Liver (tissue), 9 donors: ENCODE results near the gene TGM2. TPM values are rescaled to one million over a fixed set of nuclear protein-coding genes. Genes with fewer than 3 reads are reported as not detected.

Experiments used
- DNase-seq: peaks from one replicate; pipeline ENCODE4 v3.0.0-alpha.2; 2017; ENCODE audit warnings: low spot score
- H3K27ac ChIP-seq, 2 donors: one replicate each; pipeline ENCODE4 v1.7.0; 2013; ENCODE audit warnings: inconsistent platforms in 2 of 2, low read length in 2 of 2, control low read depth in 1 of 2, low read depth in 1 of 2, mild to moderate bottlenecking in 1 of 2
- H3K27me3 ChIP-seq, 4 donors: one replicate each; pipeline versions ENCODE4 v1.6.1 to v1.7.0; 2013; ENCODE audit warnings: low read length in 3 of 4, inconsistent platforms in 1 of 4, mild to moderate bottlenecking in 1 of 4, moderate library complexity in 1 of 4; ENCODE audit not compliant: control insufficient read depth in 4 of 4, insufficient read depth in 4 of 4
- H3K36me3 ChIP-seq, 4 donors: one replicate each; pipeline versions ENCODE4 v1.6.1 to v1.7.0; 2013; ENCODE audit warnings: low read length in 3 of 4, mild to moderate bottlenecking in 3 of 4, low read depth in 1 of 4, moderate library complexity in 1 of 4; ENCODE audit not compliant: control insufficient read depth in 4 of 4, insufficient read depth in 3 of 4
- H3K4me1 ChIP-seq, 4 donors: one replicate each; pipeline versions ENCODE4 v1.6.1 to v1.7.0; 2013; ENCODE audit warnings: low read length in 3 of 4, mild to moderate bottlenecking in 3 of 4, moderate library complexity in 1 of 4; ENCODE audit not compliant: control insufficient read depth in 4 of 4, insufficient read depth in 4 of 4
- H3K4me3 ChIP-seq, 3 donors: one replicate each; pipeline versions ENCODE4 v1.6.1 to v1.7.0; 2013; ENCODE audit warnings: low read length in 3 of 3, control low read depth in 1 of 3, low read depth in 1 of 3, mild to moderate bottlenecking in 1 of 3
- H3K9ac ChIP-seq, 2 donors: one replicate each; pipeline ENCODE4 v1.7.0; 2013; ENCODE audit warnings: low read length in 2 of 2, mild to moderate bottlenecking in 2 of 2, moderate library complexity in 2 of 2, control low read depth in 1 of 2, low read depth in 1 of 2
- H3K9me3 ChIP-seq, 4 donors: one replicate each; pipeline versions ENCODE4 v1.6.1 to v1.7.0; 2013; ENCODE audit warnings: low read length in 3 of 4; ENCODE audit not compliant: control insufficient read depth in 4 of 4
- ATF3 ChIP-seq: IDR thresholded peaks from 2 replicates; pipeline ENCODE4 v1.6.1; 2016; ENCODE audit warnings: antibody characterized with exemption
- CTCF ChIP-seq: fragments of 150-350 bp; IDR thresholded peaks from 2 replicates; pipeline ENCODE4 v1.5.1; 2017; ENCODE audit warnings: improper control_type of control experiment, low read depth, low read length; ENCODE audit not compliant: missing input control
- EGR1 ChIP-seq, 2 donors: IDR thresholded peaks; 2 replicates each; pipeline ENCODE4 v1.6.1; 2016 to 2018; ENCODE audit warnings: antibody characterized with exemption in 2 of 2, low read depth in 2 of 2
- FOXA1 ChIP-seq: IDR thresholded peaks from 2 replicates; pipeline ENCODE4 v1.6.1; 2016; ENCODE audit warnings: antibody characterized with exemption
- FOXA2 ChIP-seq: IDR thresholded peaks from 2 replicates; pipeline ENCODE4 v1.6.1; 2016; ENCODE audit warnings: antibody characterized with exemption
- GABPA ChIP-seq, 2 donors: IDR thresholded peaks in 1 of 2; conservative IDR thresholded peaks in 1 of 2; 2 replicates each; pipeline ENCODE4 v1.6.1; 2016; ENCODE audit warnings: antibody characterized with exemption in 2 of 2, mild to moderate bottlenecking in 1 of 2, moderate library complexity in 1 of 2
- HNF4A ChIP-seq, 2 donors: conservative IDR thresholded peaks; 2 replicates each; pipeline ENCODE4 v1.6.1; 2016; ENCODE audit warnings: antibody characterized with exemption in 2 of 2, mild to moderate bottlenecking in 2 of 2
- HNF4G ChIP-seq: IDR thresholded peaks from 2 replicates; pipeline ENCODE4 v1.6.1; 2016; ENCODE audit warnings: antibody characterized with exemption
- JUND ChIP-seq, 2 donors: IDR thresholded peaks; 2 replicates each; pipeline ENCODE4 v1.6.1; 2016; ENCODE audit warnings: antibody characterized with exemption in 2 of 2
- NR2F2 ChIP-seq: IDR thresholded peaks from 2 replicates; pipeline ENCODE4 v1.6.1; 2016; ENCODE audit warnings: antibody characterized with exemption
- RAD21 ChIP-seq, 2 donors: IDR thresholded peaks; 2 replicates each; pipeline ENCODE4 v1.6.1; 2016; ENCODE audit warnings: antibody characterized with exemption in 2 of 2, mild to moderate bottlenecking in 2 of 2
- RXRA ChIP-seq, 2 donors: IDR thresholded peaks; 2 replicates each; pipeline ENCODE4 v1.6.1; 2017 to 2018; ENCODE audit warnings: antibody characterized with exemption in 2 of 2, mild to moderate bottlenecking in 1 of 2
- SP1 ChIP-seq: IDR thresholded peaks from 2 replicates; pipeline ENCODE4 v1.6.1; 2018; ENCODE audit warnings: antibody characterized with exemption, mild to moderate bottlenecking
- TAF1 ChIP-seq: conservative IDR thresholded peaks from 2 replicates; pipeline ENCODE4 v1.6.1; 2016; ENCODE audit warnings: antibody characterized with exemption, mild to moderate bottlenecking
- YY1 ChIP-seq: IDR thresholded peaks from 2 replicates; pipeline ENCODE4 v1.6.1; 2016; ENCODE audit warnings: antibody characterized with exemption, mild to moderate bottlenecking
- WGBS: extraction: QIAGEN DNeasy Blood & Tissue Kit; methylation state at CpG from one replicate; pipeline ENCODE4 v1.1.7; 2013; 5-methylcytosine and 5-hydroxymethylcytosine counted together
- polyA plus RNA-seq, 2 donors: library from polyadenylated mRNA; stranded (reverse) in 1 of 2; unstranded in 1 of 2; fragments of 200-250 nt in 1 of 2; fragments of >200 nt in 1 of 2; fragmentation: Nextera tagmentation in 1 of 2; extraction: Ambion mirVana in 1 of 2; gene quantifications; one replicate each; pipeline versions ENCODE4 v1.2.1 to v1.2.3, GENCODE V29; 2013 to 2015
- total RNA-seq, 2 donors: library from RNA; depleted of rRNA; stranded (reverse); fragments of >200 nt; gene quantifications; one replicate each; pipeline ENCODE4 v1.2.3, GENCODE V29; 2014
- TF ChIP-seq, protein P1 (sequence below): IDR thresholded peaks from 2 replicates; pipeline ENCODE4 v1.6.1; 2016; ENCODE audit warnings: antibody characterized with exemption
- TF ChIP-seq, protein P2 (sequence below): IDR thresholded peaks from 2 replicates; pipeline ENCODE4 v1.6.1; 2016; ENCODE audit warnings: antibody characterized with exemption, mild to moderate bottlenecking
- TF ChIP-seq, protein P3 (sequence below): IDR thresholded peaks from 2 replicates; pipeline ENCODE4 v1.6.1; 2016; ENCODE audit warnings: antibody characterized with exemption
- donor health status: healthy.
- donor health status: healthy.
- donor health status: healthy.
- donor health status: healthy.
- donor health status: healthy.

TGM2 gene
- total and polyA plus RNA-seq, 4 donors = 106 to 375 (median 190) TPM

DNA sequence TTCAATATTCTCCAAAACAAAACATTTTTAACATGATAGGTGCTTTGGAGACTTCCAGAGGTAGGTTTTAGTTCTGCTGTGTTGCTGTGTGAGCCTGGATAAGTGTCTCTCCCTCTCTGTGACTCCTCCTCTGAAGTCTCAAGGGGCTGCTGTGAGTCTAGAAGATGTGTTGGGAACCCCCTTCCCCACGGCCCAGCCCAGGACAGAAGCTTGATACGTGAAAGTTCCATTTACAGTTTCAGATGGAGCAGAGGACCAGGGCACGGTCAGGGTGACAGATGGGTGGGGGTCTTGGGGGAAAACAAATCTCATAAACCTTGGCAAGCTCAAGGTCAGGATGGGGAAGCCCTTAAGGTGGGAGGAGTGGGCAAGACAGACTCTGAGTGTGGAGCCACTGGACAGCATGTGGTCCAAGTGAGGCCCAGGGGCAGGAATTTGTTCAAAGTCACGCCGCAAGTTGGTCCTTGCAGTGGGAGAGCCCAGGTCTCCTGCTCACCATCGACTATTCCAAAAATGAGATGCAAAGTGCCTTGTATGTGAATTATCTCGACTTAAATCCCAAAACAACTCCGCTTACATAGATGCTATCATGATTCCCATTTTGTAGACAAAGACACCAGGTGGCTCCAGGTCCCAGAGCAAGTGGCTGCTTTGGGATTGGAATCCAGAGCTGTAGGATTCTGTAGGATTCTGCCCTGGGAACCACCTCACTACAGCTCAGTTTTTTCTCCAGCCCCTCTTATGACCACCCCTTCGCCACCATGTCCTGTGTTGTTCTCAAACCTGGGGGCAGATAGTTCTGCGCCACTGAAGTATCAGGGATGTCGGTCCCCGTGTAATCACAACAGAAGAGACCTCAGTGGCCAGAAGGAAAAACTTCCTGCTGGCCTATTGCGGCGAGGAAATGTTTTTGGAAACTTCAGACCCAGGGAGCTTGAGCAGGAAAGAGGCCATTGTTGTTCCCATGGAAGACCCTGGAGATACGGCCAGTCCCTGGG is 1.9 kb downstream of the TGM2 start:
- WGBS = 78% methylated on average over 15 of the region's 15 CpGs
- Histone ChIP-seq H3K9ac (peak overlapping the region; percentile 51 to 80), H3K4me3 (peak overlapping the region; percentile 66 to 98 (median 71)), H3K27ac (peak overlapping the region; percentile 69 to 79), H3K36me3 (peaks cover 9 to 34% (median 19%) of the 10 kb centered on the region in 4 donors), H3K4me1 (peaks cover 8 to 78% (median 48%) of the 10 kb centered on the region in 4 donors), H3K9me3 (no peaks in the 10 kb centered on the region), H3K27me3 (no peaks in the 10 kb centered on the region)
- DNase-seq = no peak
- TF ChIP-seq YY1 (peak; percentile 12), FOXA2 (no peak)

DNA sequence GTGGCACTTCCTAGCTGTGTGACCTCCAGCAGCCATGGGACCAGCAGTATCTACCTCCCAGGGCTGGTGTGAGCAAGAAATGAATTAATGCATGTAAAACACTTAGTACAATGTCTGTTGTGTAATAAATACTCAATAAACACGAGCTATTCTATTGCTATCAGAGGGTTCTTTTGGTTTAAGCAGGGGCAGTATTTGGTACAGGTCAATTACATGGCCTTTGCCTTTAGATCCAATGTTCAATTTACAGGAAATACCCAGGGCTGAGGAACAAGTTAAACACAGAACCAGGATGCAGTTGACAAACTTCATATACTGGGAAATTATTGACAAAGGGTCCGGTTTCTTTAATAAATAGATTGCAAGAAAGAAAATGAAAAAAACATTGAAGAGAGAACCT is 2.9 kb downstream of the TGM2 start:
- WGBS = 28% methylated on average over 2 of the region's 2 CpGs
- no peak for DNase-seq
- Histone ChIP-seq H3K27ac (peak overlapping the region; percentile 48 to 62), H3K4me3 (peak overlapping the region in 1 of 3 donors; percentile 16), H3K9ac (peak overlapping the region in 1 of 2 donors; percentile 26), H3K4me1 (peaks cover 3 to 79% (median 47%) of the 10 kb centered on the region in 4 donors), H3K27me3 (no peaks in the 10 kb centered on the region), H3K36me3 (peaks cover 9 to 43% (median 24%) of the 10 kb centered on the region in 4 donors), H3K9me3 (no peaks in the 10 kb centered on the region)
- TF ChIP-seq, protein P1, sequence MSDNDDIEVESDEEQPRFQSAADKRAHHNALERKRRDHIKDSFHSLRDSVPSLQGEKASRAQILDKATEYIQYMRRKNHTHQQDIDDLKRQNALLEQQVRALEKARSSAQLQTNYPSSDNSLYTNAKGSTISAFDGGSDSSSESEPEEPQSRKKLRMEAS = peak; percentile 92
- TF ChIP-seq EGR1 (IDR thresholded peaks at IDR 0.05; ENCODE audit: low read depth in 2 of 2) = peak; percentile 50 to 71
- TF ChIP-seq, protein P2, sequence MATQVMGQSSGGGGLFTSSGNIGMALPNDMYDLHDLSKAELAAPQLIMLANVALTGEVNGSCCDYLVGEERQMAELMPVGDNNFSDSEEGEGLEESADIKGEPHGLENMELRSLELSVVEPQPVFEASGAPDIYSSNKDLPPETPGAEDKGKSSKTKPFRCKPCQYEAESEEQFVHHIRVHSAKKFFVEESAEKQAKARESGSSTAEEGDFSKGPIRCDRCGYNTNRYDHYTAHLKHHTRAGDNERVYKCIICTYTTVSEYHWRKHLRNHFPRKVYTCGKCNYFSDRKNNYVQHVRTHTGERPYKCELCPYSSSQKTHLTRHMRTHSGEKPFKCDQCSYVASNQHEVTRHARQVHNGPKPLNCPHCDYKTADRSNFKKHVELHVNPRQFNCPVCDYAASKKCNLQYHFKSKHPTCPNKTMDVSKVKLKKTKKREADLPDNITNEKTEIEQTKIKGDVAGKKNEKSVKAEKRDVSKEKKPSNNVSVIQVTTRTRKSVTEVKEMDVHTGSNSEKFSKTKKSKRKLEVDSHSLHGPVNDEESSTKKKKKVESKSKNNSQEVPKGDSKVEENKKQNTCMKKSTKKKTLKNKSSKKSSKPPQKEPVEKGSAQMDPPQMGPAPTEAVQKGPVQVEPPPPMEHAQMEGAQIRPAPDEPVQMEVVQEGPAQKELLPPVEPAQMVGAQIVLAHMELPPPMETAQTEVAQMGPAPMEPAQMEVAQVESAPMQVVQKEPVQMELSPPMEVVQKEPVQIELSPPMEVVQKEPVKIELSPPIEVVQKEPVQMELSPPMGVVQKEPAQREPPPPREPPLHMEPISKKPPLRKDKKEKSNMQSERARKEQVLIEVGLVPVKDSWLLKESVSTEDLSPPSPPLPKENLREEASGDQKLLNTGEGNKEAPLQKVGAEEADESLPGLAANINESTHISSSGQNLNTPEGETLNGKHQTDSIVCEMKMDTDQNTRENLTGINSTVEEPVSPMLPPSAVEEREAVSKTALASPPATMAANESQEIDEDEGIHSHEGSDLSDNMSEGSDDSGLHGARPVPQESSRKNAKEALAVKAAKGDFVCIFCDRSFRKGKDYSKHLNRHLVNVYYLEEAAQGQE = no peak
- TF ChIP-seq GABPA (IDR thresholded peaks at IDR 0.05 in 1 of 2, conservative IDR thresholded peaks at IDR 0.05 in 1 of 2) = peak; percentile 19 to 31
- TF ChIP-seq HNF4A (conservative IDR thresholded peaks at IDR 0.05) = peak; percentile 98 to 99
- TF ChIP-seq, protein P3, sequence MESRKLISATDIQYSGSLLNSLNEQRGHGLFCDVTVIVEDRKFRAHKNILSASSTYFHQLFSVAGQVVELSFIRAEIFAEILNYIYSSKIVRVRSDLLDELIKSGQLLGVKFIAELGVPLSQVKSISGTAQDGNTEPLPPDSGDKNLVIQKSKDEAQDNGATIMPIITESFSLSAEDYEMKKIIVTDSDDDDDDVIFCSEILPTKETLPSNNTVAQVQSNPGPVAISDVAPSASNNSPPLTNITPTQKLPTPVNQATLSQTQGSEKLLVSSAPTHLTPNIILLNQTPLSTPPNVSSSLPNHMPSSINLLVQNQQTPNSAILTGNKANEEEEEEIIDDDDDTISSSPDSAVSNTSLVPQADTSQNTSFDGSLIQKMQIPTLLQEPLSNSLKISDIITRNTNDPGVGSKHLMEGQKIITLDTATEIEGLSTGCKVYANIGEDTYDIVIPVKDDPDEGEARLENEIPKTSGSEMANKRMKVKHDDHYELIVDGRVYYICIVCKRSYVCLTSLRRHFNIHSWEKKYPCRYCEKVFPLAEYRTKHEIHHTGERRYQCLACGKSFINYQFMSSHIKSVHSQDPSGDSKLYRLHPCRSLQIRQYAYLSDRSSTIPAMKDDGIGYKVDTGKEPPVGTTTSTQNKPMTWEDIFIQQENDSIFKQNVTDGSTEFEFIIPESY = peak; percentile 60
- TF ChIP-seq TAF1 = no peak
- TF ChIP-seq JUND (IDR thresholded peaks at IDR 0.05) = peak in 1 of 2 donors; percentile 61
- peak; percentile 34 to 48 for TF ChIP-seq RAD21 (IDR thresholded peaks at IDR 0.05)
- peak; percentile 23 for TF ChIP-seq ATF3
- TF ChIP-seq SP1 = peak; percentile 81
- no peak for TF ChIP-seq CTCF
- peak; percentile 22 for TF ChIP-seq FOXA2
- no peak for TF ChIP-seq FOXA1
- TF ChIP-seq YY1 = peak; percentile 36
- peak; percentile 87 for TF ChIP-seq NR2F2
- peak; percentile 91 for TF ChIP-seq HNF4G
- TF ChIP-seq RXRA (IDR thresholded peaks at IDR 0.05) = peak; percentile 90 to 92
